Measurements from ENCODE around the gene FEV. TPM values are rescaled to one million over a fixed set of nuclear protein-coding genes. Genes with fewer than 3 reads are reported as not detected.
A peak's percentile ranks its signal among the peaks of the same experiment; 100 is the strongest.

FEV gene
- total and polyA plus RNA-seq, 10 donors, result not detected

- Histone ChIP-seq H3K9me3 (no peaks in the 10 kb centered on the region), H3K4me1 (peaks cover 33 to 64% (median 53%) of the 10 kb centered on the region in 6 donors), H3K4me3 (peak overlapping the region in 4 of 8 donors; percentile 18 to 66 (median 20)), H3K27me3 (replicated peaks in 1 of 7) (peaks cover 19 to 100% (median 84%) of the 10 kb centered on the region in 7 donors), H3K36me3 (no peaks in the 10 kb centered on the region), H3K27ac (no peak overlapping the region)
- no peak for DNase-seq
- intact Hi-C loops (cut with DNase I; ENCODE audit: low total_unique reads), result no loop called here
- no peak for TF ChIP-seq CTCF (IDR thresholded peaks at IDR 0.05 in 8 of 11, conservative IDR thresholded peaks at IDR 0.05 in 3 of 11)
- no peak for TF ChIP-seq POLR2A (IDR thresholded peaks at IDR 0.05)
- no peak for TF ChIP-seq POLR2AphosphoS5 (IDR thresholded peaks at IDR 0.05)
- 6 to 9% (median 7%) methylated on average over 15 to 28 of the region's 28 CpGs for WGBS, 5 donors
These were observed 2.3 kb downstream of the FEV start for GRCh38 chr2:218982586-218983262.

- intact Hi-C loops (cut with DNase I; ENCODE audit: low total_unique reads), result no loop called here
- Histone ChIP-seq H3K9me3 (no peaks in the 10 kb centered on the region), H3K4me3 (peak overlapping the region; percentile 13 to 66 (median 25)), H3K27ac (no peak overlapping the region), H3K4me1 (peaks cover 33 to 64% (median 53%) of the 10 kb centered on the region in 6 donors), H3K27me3 (replicated peaks in 1 of 7) (peaks cover 16 to 100% (median 78%) of the 10 kb centered on the region in 7 donors), H3K36me3 (no peaks in the 10 kb centered on the region)
- TF ChIP-seq POLR2A (IDR thresholded peaks at IDR 0.05) (no peak), CTCF (IDR thresholded peaks at IDR 0.05 in 8 of 11, conservative IDR thresholded peaks at IDR 0.05 in 3 of 11) (no peak), POLR2AphosphoS5 (IDR thresholded peaks at IDR 0.05) (peak in 2 of 3 donors; percentile 21 to 55)
- DNase-seq, result peak; percentile 76
- WGBS, 5 donors, result 1 to 3% (median 2%) methylated on average over 19 to 69 of the region's 69 CpGs
These were observed 3.0 kb downstream of the FEV start for GRCh38 chr2:218981881-218982585.

DNA sequence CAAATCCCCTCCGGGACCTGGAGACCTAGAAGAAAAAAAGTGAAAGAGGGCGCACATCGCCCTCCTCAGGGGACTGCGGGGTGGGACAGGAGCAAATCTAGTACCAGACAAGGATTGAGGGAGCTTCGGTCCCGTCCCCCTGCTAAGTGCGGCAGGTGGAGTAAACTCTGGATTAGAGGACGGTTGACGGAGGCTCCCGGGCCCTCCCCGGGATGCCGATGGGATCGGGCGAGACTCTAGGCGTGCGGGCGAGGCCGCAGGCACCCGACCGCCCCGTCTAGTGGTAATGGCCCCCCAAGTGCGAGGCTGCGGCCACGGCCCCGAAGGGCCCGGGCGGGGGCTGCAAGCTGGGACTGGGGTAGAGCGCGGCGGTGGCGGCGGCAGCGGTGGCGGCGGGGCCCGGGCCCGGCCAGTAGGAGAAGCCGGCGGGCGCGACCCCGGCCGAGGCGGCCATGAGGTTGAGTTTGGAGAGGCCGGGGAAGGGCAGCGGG lies 3.5 kb downstream of the FEV start:
- Histone ChIP-seq H3K36me3 (no peaks in the 10 kb centered on the region), H3K4me1 (peaks cover 33 to 64% (median 53%) of the 10 kb centered on the region in 6 donors), H3K9me3 (no peaks in the 10 kb centered on the region), H3K4me3 (peak overlapping the region; percentile 13 to 66 (median 24)), H3K27ac (no peak overlapping the region), H3K27me3 (replicated peaks in 1 of 7) (peaks cover 14 to 100% (median 72%) of the 10 kb centered on the region in 7 donors)
- WGBS, 5 donors, result 1 to 11% (median 3%) methylated on average over 15 to 46 of the region's 46 CpGs
- intact Hi-C loops (cut with DNase I; ENCODE audit: low total_unique reads), result no loop called here
- TF ChIP-seq POLR2A (IDR thresholded peaks at IDR 0.05) (no peak), CTCF (IDR thresholded peaks at IDR 0.05 in 8 of 11, conservative IDR thresholded peaks at IDR 0.05 in 3 of 11) (no peak), POLR2AphosphoS5 (IDR thresholded peaks at IDR 0.05) (no peak)
- DNase-seq, result peak; percentile 71
